HepG2 (cell line): ENCODE measurements around the gene CD300LB. TPM values are rescaled to one million over a fixed set of nuclear protein-coding genes. Genes with fewer than 3 reads are reported as not detected.

Experiments used
- ATAC-seq: fragments of 200-7000 bp; cut with Tn5 transposase; 3 replicates; pipeline ENCODE4 v1.9.1; 2020; ENCODE audit warnings: mild to moderate bottlenecking, moderate library complexity
- BruUV-seq: library from RNA; stranded (reverse); fragments of 400-500 nt; replicated peaks from 2 replicates; lab custom pipeline; 2021; lab: Mats Ljungman, UMichigan
- CTCF ChIA-PET: fragments of 300-600 bp; formaldehyde crosslinking; extraction: SDS; loops from one replicate; lab custom pipeline; 2021; ENCODE audit warnings: low total read pairs, inconsistent platforms, low intra/inter-chr PET ratio; lab: Yijun Ruan, JAX
- POLR2A ChIA-PET: fragments of 350-600 bp; sonication (Branson Sonifier 250); formaldehyde crosslinking; loops from one replicate; lab custom pipeline; 2020; ENCODE audit warnings: antibody characterized with exemption, inconsistent platforms; lab: Yijun Ruan, JAX
- DNase-seq: peaks from one replicate; pipeline ENCODE4 v3.0.0-alpha.2; 2015; ENCODE audit warnings: low spot score
- FAIRE-seq: peaks from 3 replicates; lab custom pipeline; 2011; peaks lifted over from hg19 to GRCh38; lab: Jason Lieb, UNC
- H2AFZ ChIP-seq: one replicate; pipeline ENCODE4 v1.6.1; 2011; ENCODE audit warnings: low read length, inconsistent platforms
- H3K27ac ChIP-seq: fragments of 300-600 bp; 3 replicates; pipeline ENCODE4 v1.8.0; 2011; ENCODE audit warnings: mixed run types, mild to moderate bottlenecking, mixed read lengths, low read length, inconsistent platforms; ENCODE audit not compliant: insufficient read depth; ENCODE audit errors: extremely low read length
- H3K27me3 ChIP-seq, 2 experiments: fragments of 200-600 bp in 1 of 2; 2 replicates in 1 of 2; 3 replicates in 1 of 2; pipeline versions ENCODE4 v1.6.0 to v1.8.0; 2011; ENCODE audit warnings: low read length in 2 of 2, mild to moderate bottlenecking in 2 of 2, moderate library complexity in 2 of 2, inconsistent platforms in 1 of 2; ENCODE audit not compliant: insufficient read depth in 2 of 2, control insufficient read depth in 1 of 2
- H3K36me3 ChIP-seq, 2 experiments: fragments of 200-600 bp in 1 of 2; replicated peaks in 1 of 2; 2 replicates in 1 of 2; 3 replicates in 1 of 2; pipeline versions ENCODE4 v1.5.1 to v1.8.0; 2011; ENCODE audit warnings: low read length in 2 of 2, inconsistent platforms in 1 of 2; ENCODE audit not compliant: insufficient read depth in 2 of 2, control insufficient read depth in 1 of 2
- H3K4me1 ChIP-seq: 2 replicates; pipeline ENCODE4 v1.5.1; 2012; ENCODE audit warnings: low read length, inconsistent platforms; ENCODE audit not compliant: insufficient read depth
- H3K4me2 ChIP-seq: 2 replicates; pipeline ENCODE4 v1.6.0; 2011; ENCODE audit warnings: low read depth, low read length, inconsistent platforms
- H3K4me3 ChIP-seq, 3 experiments: fragments of 200-600 bp in 1 of 3; sonication (generic), shearing (Covaris generic) in 1 of 3; replicated peaks in 1 of 3; 2 replicates each; pipeline ENCODE4 v1.5.1; 2011 to 2016; ENCODE audit warnings: low read length in 3 of 3, inconsistent platforms in 2 of 3, low read depth in 2 of 3, mild to moderate bottlenecking in 2 of 3, control low read depth in 1 of 3, mixed read lengths in 1 of 3; ENCODE audit not compliant: insufficient read depth in 1 of 3
- H3K79me2 ChIP-seq: one replicate; pipeline ENCODE4 v1.6.1; 2011; ENCODE audit warnings: low read length, inconsistent platforms; ENCODE audit not compliant: insufficient read depth
- H3K9ac ChIP-seq: 2 replicates; pipeline ENCODE4 v1.6.0; 2011; ENCODE audit warnings: mild to moderate bottlenecking, low read depth, low read length, inconsistent platforms; ENCODE audit not compliant: insufficient read depth
- H3K9me3 ChIP-seq: 2 replicates; pipeline ENCODE4 v1.5.1; 2012; ENCODE audit warnings: mild to moderate bottlenecking, low read length
- H4K20me1 ChIP-seq: 2 replicates; pipeline ENCODE4 v1.6.0; 2011; ENCODE audit warnings: inconsistent platforms, mild to moderate bottlenecking, low read length, moderate library complexity; ENCODE audit not compliant: insufficient read depth
- BCLAF1 ChIP-seq: fragments of 450-650 bp; IDR thresholded peaks from 2 replicates; pipeline ENCODE4 v1.6.1; 2017; ENCODE audit warnings: mild to moderate bottlenecking
- BORCS8-MEF2B ChIP-seq: sonication (generic); formaldehyde crosslinking; IDR thresholded peaks from 2 replicates; pipeline ENCODE4 v1.8.0; 2022; ENCODE audit warnings: mild to moderate bottlenecking, missing genetic modification reagents
- EZH2 ChIP-seq: conservative IDR thresholded peaks from 2 replicates; pipeline ENCODE4 v1.6.1; 2012; ENCODE audit warnings: mild to moderate bottlenecking, low read depth, low read length, moderate library complexity
- GTF2F1 ChIP-seq: fragments of 150-350 bp; IDR thresholded peaks from 2 replicates; pipeline ENCODE4 v1.6.1; 2014; ENCODE audit warnings: low read length
- SAP130 ChIP-seq: IDR thresholded peaks from 2 replicates; pipeline ENCODE4 v1.6.1; 2016; ENCODE audit warnings: low read depth
- SNAPC4 ChIP-seq: sonication (generic); formaldehyde crosslinking; IDR thresholded peaks from 2 replicates; pipeline ENCODE4 v1.4.0; 2020; ENCODE audit warnings: mild to moderate bottlenecking, missing genetic modification reagents
- TCF7L2 ChIP-seq: IDR thresholded peaks from 2 replicates; pipeline ENCODE4 v1.6.1; 2011; ENCODE audit warnings: mild to moderate bottlenecking, low read depth, low read length, moderate library complexity
- TFDP1 ChIP-seq: IDR thresholded peaks from 2 replicates; pipeline ENCODE4 v1.6.1; 2016; ENCODE audit warnings: missing compliant biosample characterization, missing genetic modification reagents, borderline replicate concordance
- ZBTB46 ChIP-seq: sonication (generic); formaldehyde crosslinking; IDR thresholded peaks from 2 replicates; pipeline ENCODE4 v1.4.0; 2020; ENCODE audit warnings: mild to moderate bottlenecking, missing genetic modification reagents, borderline replicate concordance
- ZNF17 ChIP-seq: sonication (generic); formaldehyde crosslinking; IDR thresholded peaks from 2 replicates; pipeline ENCODE4 v1.5.0; 2020; ENCODE audit warnings: mild to moderate bottlenecking, missing genetic modification reagents
- ZNF337 ChIP-seq: sonication (generic); formaldehyde crosslinking; IDR thresholded peaks from 2 replicates; pipeline ENCODE4 v1.5.1; 2020; ENCODE audit warnings: missing genetic modification reagents, low read depth, mild to moderate bottlenecking, borderline replicate concordance
- ZNF780A ChIP-seq: sonication (generic); formaldehyde crosslinking; IDR thresholded peaks from 2 replicates; pipeline ENCODE4 v1.8.0; 2022; ENCODE audit warnings: mild to moderate bottlenecking, missing genetic modification reagents, moderate library complexity
- WGBS: methylation state at CpG from one replicate; pipeline ENCODE4 v1.1.6; 2017; ENCODE audit warnings: low lambda C conversion rate; 5-methylcytosine and 5-hydroxymethylcytosine counted together
- in situ Hi-C: cut with HindIII; loops from 2 replicates; pipeline ENCODE4 v1.10.0; 2017; ENCODE audit warnings: low pct_unique_long_range_greater_than_20kb; ENCODE audit not compliant: extremely low pct_ligation_motif_present
- intact Hi-C: fragments of 100-400 bp; cut with micrococcal nuclease; formaldehyde crosslinking; loops from one replicate; pipeline ENCODE4 v1.10.0; 2022; ENCODE audit not compliant: unreplicated experiment
- polyA plus RNA-seq, 8 experiments: library from polyadenylated mRNA; depleted of rRNA in 3 of 8; stranded (reverse) in 7 of 8; unstranded in 1 of 8; fragments of >200 nt; fragmentation: Illumina TruSeq in 4 of 8; extraction: Trizol in 4 of 8; gene quantifications; 2 replicates each; pipeline versions ENCODE4 v1.2.1 to v1.2.3, GENCODE V29; 2011 to 2016; ENCODE audit warnings: low read depth in 4 of 8, missing spikeins in 1 of 8, mixed read lengths in 1 of 8; ENCODE audit not compliant: insufficient read depth in 1 of 8
- total RNA-seq, 5 experiments: library from RNA; depleted of rRNA; stranded (reverse); fragments of >200 nt; fragmentation: Illumina TruSeq; extraction: Trizol; gene quantifications; 2 replicates each; pipeline ENCODE4 v1.2.3, GENCODE V29; 2016; ENCODE audit warnings: low read depth in 1 of 5

Gene CD300LB
- total and polyA plus RNA-seq, 2 of the 13 experiments (the other 11 are each of a cell fraction or from before 2014, with no cell fraction given) = not detected

- no peak for TF ChIP-seq ZBTB46
- no peak for TF ChIP-seq GTF2F1
- TF ChIP-seq EZH2 = no peak
- no peak for TF ChIP-seq ZNF337 (CRISPR knock-in tag)
Observed at GRCh38 chr17:74478420-74479100, 52.7 kb downstream of the CD300LB start (continued).

GRCh38 chr17:74477411-74477810, 53.9 kb downstream of the CD300LB start:
- 26% methylated on average over 3 of the region's 4 CpGs for WGBS

More at GRCh38 chr17:74477411-74477810, 53.9 kb downstream of the CD300LB start:
- intact Hi-C loops (no loop called here), in situ Hi-C loops (no loop called here)
- Histone ChIP-seq H3K9me3 (peaks cover 8% of the 10 kb centered on the region), H2AFZ (no peak overlapping the region), H3K9ac (no peak overlapping the region), H3K36me3 (no peaks in the 10 kb centered on the region), H3K27me3 (peaks cover 9 to 50% of the 10 kb centered on the region in 2 experiments; a peak in 3 of 5 replicates), H3K4me1 (no peaks in the 10 kb centered on the region), H3K79me2 (no peaks in the 10 kb centered on the region), H3K27ac (no peak overlapping the region), H4K20me1 (no peaks in the 10 kb centered on the region), H3K4me2 (no peak overlapping the region), H3K4me3 (no peak overlapping the region)
- FAIRE-seq (no peak), ATAC-seq (no peak), DNase-seq (no peak)
- ChIA-PET POLR2A (no interaction called here), CTCF (no interaction called here)
- TF ChIP-seq ZNF780A (CRISPR knock-in tag) = no peak
- no peak for TF ChIP-seq TCF7L2
- no peak for TF ChIP-seq BORCS8-MEF2B (CRISPR knock-in tag)
- TF ChIP-seq BCLAF1 = no peak
- TF ChIP-seq SNAPC4 = no peak
- TF ChIP-seq SAP130 (CRISPR knock-in tag) = no peak
- TF ChIP-seq ZNF17 (CRISPR knock-in tag) = no peak
- TF ChIP-seq TFDP1 (CRISPR knock-in tag) = no peak
- BruUV-seq = no TSS peak
